B cell (primary cell): Measurements from ENCODE around the gene RCN2. TPM values are rescaled to one million over a fixed set of nuclear protein-coding genes. Genes with fewer than 3 reads are reported as not detected.
A peak's percentile ranks its signal among the peaks of the same experiment; 100 is the strongest.

Experiments used
- ATAC-seq: fragments of 200-7000 bp; cut with Tn5 transposase; one replicate; pipeline ENCODE4 v1.10.0; 2021; ENCODE audit warnings: low read depth, mild to moderate bottlenecking, moderate number of reproducible peaks, moderate library complexity
- CTCF ChIA-PET: fragments of 350-600 bp; sonication (Branson Sonifier 250); formaldehyde crosslinking; loops from one replicate; lab custom pipeline; 2021; ENCODE audit warnings: antibody characterized with exemption, inconsistent platforms; lab: Charles Lee
- POLR2A ChIA-PET: fragments of 350-600 bp; sonication (Branson Sonifier 250); formaldehyde crosslinking; loops from one replicate; lab custom pipeline; 2021; ENCODE audit warnings: antibody characterized with exemption; lab: Charles Lee
- DNase-seq: peaks from one replicate; pipeline ENCODE4 v3.0.0; 2013
- H2AFZ ChIP-seq: 2 replicates; pipeline ENCODE4 v1.6.1; 2012; ENCODE audit warnings: mild to moderate bottlenecking, low read depth, low read length; ENCODE audit not compliant: insufficient read depth, poor library complexity, severe bottlenecking
- H3K27ac ChIP-seq, 2 donors: 1 replicate in 1 of 2; 2 replicates in 1 of 2; pipeline ENCODE4 v1.5.1; 2012 to 2013; ENCODE audit warnings: low read length in 2 of 2, mild to moderate bottlenecking in 2 of 2, moderate library complexity in 1 of 2
- H3K27me3 ChIP-seq, 4 experiments: fragments of 200-600 bp in 1 of 4; sonication (generic) in 1 of 4; replicated peaks in 1 of 4; 1 replicate in 2 of 4; 2 replicates in 2 of 4; pipeline versions ENCODE4 v1.6.1 to v1.7.0; 2013 to 2016; ENCODE audit warnings: low read length in 3 of 4, mild to moderate bottlenecking in 2 of 4, mixed read lengths in 1 of 4, moderate library complexity in 1 of 4; ENCODE audit not compliant: insufficient read depth in 4 of 4, control insufficient read depth in 3 of 4; ENCODE audit errors: control extremely low read depth in 1 of 4
- H3K36me3 ChIP-seq, 2 experiments: replicated peaks in 1 of 2; 1 replicate in 1 of 2; 2 replicates in 1 of 2; pipeline versions ENCODE4 v1.6.1 to v1.7.1; 2013; ENCODE audit warnings: low read length in 1 of 2; ENCODE audit not compliant: insufficient read depth in 2 of 2, control insufficient read depth in 1 of 2; ENCODE audit errors: control extremely low read depth in 1 of 2, extremely low read depth in 1 of 2
- H3K4me1 ChIP-seq, 2 donors: fragments of 200-600 bp in 1 of 2; sonication (generic) in 1 of 2; 1 replicate in 1 of 2; 2 replicates in 1 of 2; pipeline versions ENCODE4 v1.5.1 to v1.6.1; 2013 to 2017; ENCODE audit warnings: low read length in 2 of 2; ENCODE audit not compliant: control insufficient read depth in 2 of 2, insufficient read depth in 2 of 2
- H3K4me2 ChIP-seq: replicated peaks from 2 replicates; pipeline ENCODE3; 2012; ENCODE audit warnings: mild to moderate bottlenecking, low read depth, low read length; ENCODE audit not compliant: poor library complexity, severe bottlenecking
- H3K4me3 ChIP-seq, 5 experiments: fragments of 200-600 bp in 1 of 5; sonication (generic) in 1 of 5; 1 replicate in 3 of 5; 2 replicates in 2 of 5; pipeline versions ENCODE4 v1.5.1 to v1.7.0; 2011 to 2016; ENCODE audit warnings: low read length in 4 of 5, mild to moderate bottlenecking in 4 of 5, low read depth in 2 of 5, control low read depth in 1 of 5, moderate library complexity in 1 of 5; ENCODE audit not compliant: insufficient read depth in 1 of 5; ENCODE audit errors: control extremely low read depth in 1 of 5, extremely low read depth in 1 of 5
- H3K79me2 ChIP-seq: fragments of 200-600 bp; sonication (generic); one replicate; pipeline ENCODE4 v1.6.0; 2016; ENCODE audit warnings: low read length; ENCODE audit not compliant: control insufficient read depth, insufficient read depth
- H3K9ac ChIP-seq: fragments of 200-600 bp; sonication (generic); 2 replicates; pipeline ENCODE4 v1.6.1; 2017; ENCODE audit warnings: mild to moderate bottlenecking, low read length, moderate library complexity
- H3K9me3 ChIP-seq, 3 donors: one replicate each; pipeline versions ENCODE4 v1.6.1 to v1.7.1; 2013; ENCODE audit warnings: low read length in 2 of 3; ENCODE audit not compliant: control insufficient read depth in 2 of 3, insufficient read depth in 1 of 3; ENCODE audit errors: control extremely low read depth in 1 of 3
- H4K20me1 ChIP-seq: 2 replicates; pipeline ENCODE4 v1.6.0; 2012; ENCODE audit warnings: mild to moderate bottlenecking, low read length; ENCODE audit not compliant: insufficient read depth, control insufficient read depth, poor library complexity, severe bottlenecking
- H3K27ac Mint-ChIP-seq: one replicate; pipeline ENCODE4 v1.8.0; 2021; ENCODE audit warnings: mixed read lengths
- H3K27me3 Mint-ChIP-seq: one replicate; pipeline ENCODE4 v1.8.0; 2021; ENCODE audit warnings: mixed read lengths
- H3K4me1 Mint-ChIP-seq: one replicate; pipeline ENCODE4 v1.8.0; 2021; ENCODE audit warnings: mixed read lengths
- H3K4me3 Mint-ChIP-seq: one replicate; pipeline ENCODE4 v1.8.0; 2021; ENCODE audit warnings: mixed read lengths
- H3K9me3 Mint-ChIP-seq: one replicate; pipeline ENCODE4 v1.8.0; 2022; ENCODE audit warnings: mixed read lengths; ENCODE audit not compliant: insufficient read depth
- EZH2 ChIP-seq: IDR thresholded peaks from 2 replicates; pipeline ENCODE4 v1.6.1; 2012; ENCODE audit warnings: borderline replicate concordance, low read depth, mild to moderate bottlenecking, moderate library complexity, low read length; ENCODE audit not compliant: insufficient read depth, poor library complexity, severe bottlenecking
- WGBS: methylation state at CpG from one replicate; pipeline ENCODE4 v1.1.5; 2013; ENCODE audit warnings: missing lambda C conversion rate; ENCODE audit not compliant: insufficient coverage; 5-methylcytosine and 5-hydroxymethylcytosine counted together
- intact Hi-C: fragments of 100-400 bp; cut with micrococcal nuclease; formaldehyde crosslinking; loops from one replicate; pipeline ENCODE4 v1.10.0; 2022
- polyA plus RNA-seq: library from polyadenylated mRNA; depleted of rRNA; stranded (reverse); fragments of >200 nt; gene quantifications from 2 replicates; pipeline ENCODE4 v1.2.3, GENCODE V29; 2012
- total RNA-seq, 2 donors: library from RNA; stranded (reverse); fragments of 120-200 nt in 1 of 2; gene quantifications; 1 replicate in 1 of 2; 2 replicates in 1 of 2; pipeline versions ENCODE4 v1.2.3 to v1.2.4, GENCODE V29; 2013 to 2022
- TF ChIP-seq, protein P1 (sequence below): fragments of 200-600 bp; IDR thresholded peaks from one replicate; pipeline ENCODE4 v1.8.0; 2022; ENCODE audit warnings: antibody characterized with exemption, mild to moderate bottlenecking

The RCN2 gene
- total and polyA plus RNA-seq, 2 donors (not counting 1 experiment from before 2014, with no cell fraction given) = 16.7 to 27.8 TPM

DNA sequence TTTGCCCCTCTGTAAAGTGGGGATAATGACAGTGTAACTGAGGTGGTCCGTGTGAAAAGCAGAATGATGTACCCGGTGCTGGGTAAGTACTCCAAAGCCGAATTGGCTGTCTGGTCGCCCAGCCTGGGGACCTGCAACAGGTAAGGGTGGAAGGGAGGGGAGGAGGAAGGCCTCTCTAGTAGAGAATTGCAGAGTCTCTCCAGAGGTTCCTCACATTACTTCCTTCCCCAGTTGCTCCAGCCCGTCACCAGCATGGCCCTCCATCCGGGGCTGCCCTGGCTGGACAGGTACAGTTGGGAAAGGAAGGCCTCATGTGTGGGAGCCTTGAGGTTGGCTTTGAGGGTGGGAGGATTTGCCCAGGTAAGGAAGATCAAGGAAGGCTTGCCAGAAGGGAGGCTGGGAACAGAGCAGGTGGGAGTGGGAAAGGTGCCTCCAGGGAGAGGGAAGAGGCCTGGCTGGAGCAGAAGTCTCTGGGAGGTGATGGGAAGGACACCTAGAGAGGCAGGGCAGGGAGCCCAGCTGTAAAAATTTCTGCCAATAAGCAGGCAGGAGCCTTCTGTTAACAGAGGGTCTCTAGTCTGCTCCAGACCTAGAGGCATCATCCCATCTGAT, 61.7 kb downstream of the RCN2 start:
- ChIA-PET POLR2A (interaction anchor here (1.1 kb wide), 1 partner anchor 31 kb away, joined by 3 read pairs; no protein-coding TSS in a partner anchor), CTCF (interaction anchor here (0.8 to 2.3 kb wide), 3 partner anchors 20 to 58 kb away, joined by 4 to 12 read pairs (median 8); no protein-coding TSS in a partner anchor)
- peaks cover 10% of the 10 kb centered on the region for H4K20me1 ChIP-seq
- H3K27ac ChIP-seq = no peak overlapping the region
- DNase-seq (peak; percentile 14), ATAC-seq (no peak)
- H3K9ac ChIP-seq = no peak overlapping the region
- TF ChIP-seq, protein P1, sequence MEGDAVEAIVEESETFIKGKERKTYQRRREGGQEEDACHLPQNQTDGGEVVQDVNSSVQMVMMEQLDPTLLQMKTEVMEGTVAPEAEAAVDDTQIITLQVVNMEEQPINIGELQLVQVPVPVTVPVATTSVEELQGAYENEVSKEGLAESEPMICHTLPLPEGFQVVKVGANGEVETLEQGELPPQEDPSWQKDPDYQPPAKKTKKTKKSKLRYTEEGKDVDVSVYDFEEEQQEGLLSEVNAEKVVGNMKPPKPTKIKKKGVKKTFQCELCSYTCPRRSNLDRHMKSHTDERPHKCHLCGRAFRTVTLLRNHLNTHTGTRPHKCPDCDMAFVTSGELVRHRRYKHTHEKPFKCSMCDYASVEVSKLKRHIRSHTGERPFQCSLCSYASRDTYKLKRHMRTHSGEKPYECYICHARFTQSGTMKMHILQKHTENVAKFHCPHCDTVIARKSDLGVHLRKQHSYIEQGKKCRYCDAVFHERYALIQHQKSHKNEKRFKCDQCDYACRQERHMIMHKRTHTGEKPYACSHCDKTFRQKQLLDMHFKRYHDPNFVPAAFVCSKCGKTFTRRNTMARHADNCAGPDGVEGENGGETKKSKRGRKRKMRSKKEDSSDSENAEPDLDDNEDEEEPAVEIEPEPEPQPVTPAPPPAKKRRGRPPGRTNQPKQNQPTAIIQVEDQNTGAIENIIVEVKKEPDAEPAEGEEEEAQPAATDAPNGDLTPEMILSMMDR = no peak
- TF ChIP-seq EZH2 = no peak
- H3K27me3 Mint-ChIP-seq = no peaks in the 10 kb centered on the region
- peak overlapping the region; percentile 100 for H3K27ac Mint-ChIP-seq
- H3K27me3 ChIP-seq = no peaks in the 10 kb centered on the region
- no peaks in the 10 kb centered on the region for H3K9me3 ChIP-seq
- H3K4me2 ChIP-seq = no peak overlapping the region
- no peaks in the 10 kb centered on the region for H3K9me3 Mint-ChIP-seq
- intact Hi-C loops = loop anchor here (10.0 kb wide), 1 partner anchor 88 kb away; the partner anchor contains the start of gene SCAPER
- WGBS = 100% methylated on average over 4 of the region's 6 CpGs
- H3K79me2 ChIP-seq = peaks cover 40% of the 10 kb centered on the region
- no peak overlapping the region for H3K4me3 ChIP-seq
- H2AFZ ChIP-seq = peak overlapping the region; percentile 100
- peaks cover 59% of the 10 kb centered on the region for H3K4me1 Mint-ChIP-seq
- H3K36me3 ChIP-seq = peaks cover 4 to 9% of the 10 kb centered on the region in 2 experiments
- H3K4me1 ChIP-seq = peaks cover 46 to 60% of the 10 kb centered on the region in 2 donors
- peak overlapping the region; percentile 26 for H3K4me3 Mint-ChIP-seq

GRCh38 chr15:76994001-76994400, 62.5 kb downstream of the RCN2 start:
- 79% methylated on average over 2 of the region's 8 CpGs for WGBS
- no peaks in the 10 kb centered on the region for H3K27me3 ChIP-seq
- TF ChIP-seq EZH2 = no peak
- TF ChIP-seq, protein P1 = no peak
- H2AFZ ChIP-seq = peak overlapping the region; percentile 100
- H3K4me2 ChIP-seq = peak overlapping the region; percentile 96
- Mint-ChIP-seq H3K27ac (peak overlapping the region; percentile 100), H3K27me3 (no peaks in the 10 kb centered on the region), H3K9me3 (no peaks in the 10 kb centered on the region), H3K4me1 (peaks cover 58% of the 10 kb centered on the region), H3K4me3 (peak overlapping the region; percentile 99)
- peaks cover 48% of the 10 kb centered on the region for H3K79me2 ChIP-seq
- POLR2A ChIA-PET = interaction anchor here (1.1 to 1.7 kb wide), 3 partner anchors 31 to 63 kb away, joined by 3 to 5 read pairs (median 3); no protein-coding TSS in a partner anchor
- ATAC-seq (no peak), DNase-seq (no peak)
- peaks cover 18% of the 10 kb centered on the region for H4K20me1 ChIP-seq
- peak overlapping the region in 1 of 2 donors; percentile 79 for H3K27ac ChIP-seq
- H3K9ac ChIP-seq = no peak overlapping the region
- H3K4me1 ChIP-seq = peaks cover 39 to 55% of the 10 kb centered on the region in 2 donors
- CTCF ChIA-PET = interaction anchor here (0.8 to 2.3 kb wide), 4 partner anchors 19 to 59 kb away, joined by 4 to 12 read pairs (median 7); no protein-coding TSS in a partner anchor
- H3K36me3 ChIP-seq = peaks cover 7 to 9% of the 10 kb centered on the region in 2 experiments
- H3K4me3 ChIP-seq = no peak overlapping the region
- no peaks in the 10 kb centered on the region for H3K9me3 ChIP-seq
- intact Hi-C loops = loop anchor here (2.0 to 10.0 kb wide), 2 partner anchors 31 to 89 kb away; partner anchors contain the start of gene SCAPER
